Spleen (tissue), 11 donors: Measurements from ENCODE around the gene PIP4K2B. TPM values are rescaled to one million over a fixed set of nuclear protein-coding genes. Genes with fewer than 3 reads are reported as not detected.

Source experiments
- microRNA-seq, 3 donors: library from miRNA; unstranded; fragments of <30 nt; microRNA quantifications; one replicate each; pipeline versions ENCODE4 to v1.1.0, GENCODE V29; 2019 to 2020
- polyA plus RNA-seq, 3 donors: library from polyadenylated mRNA; stranded (reverse); fragments of 200-250 nt; gene quantifications; one replicate each; pipeline ENCODE4 v1.2.1, GENCODE V29; 2013
- small RNA-seq, 4 donors: library from RNA; depleted of rRNA; stranded (forward); fragments of <200 nt; gene quantifications; one replicate each; pipeline ENCODE3, GENCODE V24; 2016
- total RNA-seq, 7 donors: library from RNA; depleted of rRNA in 3 of 7; stranded (reverse); fragments of >200 nt in 3 of 7; fragmentation: NEBNext Ultra II Directional in 4 of 7; extraction: Animal tissue kit (Norgen Biotek cat#: 25700) in 4 of 7; gene quantifications; one replicate each; pipeline versions ENCODE4 v1.1.0 to v1.2.1, GENCODE V29; 2016 to 2021
- donor health status: healthy with polysubstance abuse.
- donor health status: DM: no; HTN: no; CAD: no; lungs with moderate emphysema.
- donor health status: DM: no; HTN: no; CAD: no.
- donor health status: Bipolar disorder and iron deficiency.
- donor health status: healthy.
- donor health status: DM: no; HTN: no; CAD: no.
- donor health status: DM: yes; HTN: yes; CAD: no.

PIP4K2B gene
- total and polyA plus RNA-seq, 10 donors: 11.4 to 48.4 (median 37.3) TPM

Small RNAs within 50 kb of the gene (microRNA-seq; reads per million reads assigned to microRNA genes)
- gene MIR4726 (0 to 0.36 (median 0.28) reads per million in 3 donors), gene MIR4727 (0.36 to 1.4 (median 0.57) reads per million in 3 donors)

Small RNAs within 50 kb of the gene (small RNA-seq; reads per million reads assigned to genes)
- 0 to 0.21 (median 0) reads per million in 4 donors for gene MIR4726
- 0 to 0.08 (median 0) reads per million in 4 donors for gene MIR4727
- 5.0 to 7.5 (median 6.0) reads per million in 4 donors for gene RNA5SP440
- 0 reads per million in 4 donors for gene RNU6-866P

Other genes with a start within 250 kb of the PIP4K2B start
- gene SRCIN1, start 193.6 kb downstream of the PIP4K2B start, total RNA-seq: 1 to 10 TPM in 4 of 7 donors, under 1 TPM in 3; 0.32 to 3.5 (median 2.1) TPM
- gene SRCIN1, start 193.6 kb downstream of the PIP4K2B start, polyA plus RNA-seq: 1 to 10 TPM in 1 of 3 donors, under 1 TPM in 2; 0.41 to 2.5 (median 0.98) TPM
- 1 to 10 TPM in 6 of 7 donors, under 1 TPM in 1; 0.51 to 6.4 (median 2.2) TPM for gene EPOP, start 124.6 kb downstream of the PIP4K2B start, total RNA-seq
- 1 to 10 TPM; 1.5 to 3.5 (median 3.1) TPM for gene EPOP, start 124.6 kb downstream of the PIP4K2B start, polyA plus RNA-seq
- 100 to 1,000 TPM; 112 to 244 (median 183) TPM for gene MLLT6, start 94.3 kb downstream of the PIP4K2B start, total RNA-seq
- gene MLLT6, start 94.3 kb downstream of the PIP4K2B start, polyA plus RNA-seq: 100 to 1,000 TPM in 1 of 3 donors, 10 to 100 TPM in 2; 27.3 to 124 (median 35.5) TPM
- gene CISD3, start 69.2 kb downstream of the PIP4K2B start, total RNA-seq: 10 to 100 TPM in 4 of 7 donors, 1 to 10 TPM in 3; 4.9 to 22.2 (median 11.5) TPM
- 10 to 100 TPM; 11.2 to 27.5 (median 24.0) TPM for gene CISD3, start 69.2 kb downstream of the PIP4K2B start, polyA plus RNA-seq
- 10 to 100 TPM; 13.1 to 57.6 (median 25.7) TPM for gene PCGF2, start 51.2 kb downstream of the PIP4K2B start, total RNA-seq
- gene PCGF2, start 51.2 kb downstream of the PIP4K2B start, polyA plus RNA-seq: 10 to 100 TPM; 13.7 to 28.5 (median 25.7) TPM
- gene PSMB3, start 46.8 kb downstream of the PIP4K2B start, total RNA-seq: 100 to 1,000 TPM; 119 to 182 (median 162) TPM
- gene PSMB3, start 46.8 kb downstream of the PIP4K2B start, polyA plus RNA-seq: 100 to 1,000 TPM; 199 to 235 (median 214) TPM
- gene CWC25, start 25.8 kb upstream of the PIP4K2B start, total RNA-seq: 10 to 100 TPM; 23.6 to 32.8 (median 28.3) TPM
- gene CWC25, start 25.8 kb upstream of the PIP4K2B start, polyA plus RNA-seq: 10 to 100 TPM; 14.7 to 26.7 (median 25.1) TPM
- gene RPL23, start 54.2 kb upstream of the PIP4K2B start, total RNA-seq: 1,000 to 10,000 TPM; 1,006 to 1,826 (median 1,444) TPM
- 1,000 to 10,000 TPM; 5,045 to 6,883 (median 6,622) TPM for gene RPL23, start 54.2 kb upstream of the PIP4K2B start, polyA plus RNA-seq
- gene LASP1, start 70.5 kb upstream of the PIP4K2B start, total RNA-seq: 100 to 1,000 TPM; 117 to 196 (median 154) TPM
- gene LASP1, start 70.5 kb upstream of the PIP4K2B start, polyA plus RNA-seq: 10 to 100 TPM; 38.8 to 84.3 (median 45.6) TPM
- gene FBXO47, start 167.8 kb upstream of the PIP4K2B start, total RNA-seq: not detected
- under 1 TPM in 1 of 3 donors, not detected in 2; 0.06 TPM for gene FBXO47, start 167.8 kb upstream of the PIP4K2B start, polyA plus RNA-seq